ENCODE data around the gene FUZ.
A peak's percentile ranks its signal among the peaks of the same experiment; 100 is the strongest.

The FUZ gene

GRCh38 chr19:49817964-49818648 is 5.0 kb upstream of the FUZ start, which contains the start of gene MED25 (continued):
- TF ChIP-seq ZNF133 (tag by site-specific recombination; IDR thresholded peaks at IDR 0.05) (no peak), ZSCAN30 (tag by site-specific recombination; IDR thresholded peaks at IDR 0.05) (peak; percentile 69; the same call in 1 of the 2 replicates), ZNF600 (tag by site-specific recombination; IDR thresholded peaks at IDR 0.05) (no peak), KLF9 (tag by site-specific recombination; IDR thresholded peaks at IDR 0.05; ENCODE audit: low read depth) (peak; percentile 64), RBAK (tag by site-specific recombination; IDR thresholded peaks at IDR 0.05) (no peak), KLF1 (tag by site-specific recombination; IDR thresholded peaks at IDR 0.05) (no peak), EGR2 (tag by site-specific recombination; IDR thresholded peaks at IDR 0.05; ENCODE audit: low read depth) (no peak), ZNF394 (tag by site-specific recombination; IDR thresholded peaks at IDR 0.05; ENCODE audit: borderline replicate concordance) (no peak), KLF8 (tag by site-specific recombination; IDR thresholded peaks at IDR 0.05) (0 out of 2 replicates have a peak, but pooled peaks have one; percentile 14), PRDM6 (tag by site-specific recombination; IDR thresholded peaks at IDR 0.05) (no peak)

- POLR2A ChIA-PET, result no interaction called here
- Histone ChIP-seq H3K9me3 (ENCODE audit: control insufficient read depth, insufficient read depth, low read depth, low read length) (no peaks in the 10 kb centered on the region), H3K36me3 (ENCODE audit: control insufficient read depth in 2 of 2, insufficient read depth in 1 of 2, low read length in 2 of 2) (peaks cover 8 to 11% of the 10 kb centered on the region in 2 experiments), H3K27ac (ENCODE audit: extremely low read depth, low read depth, low read length) (no peak overlapping the region), H3K4me3 (ENCODE audit: low read depth, low read length) (no peak overlapping the region), H3K4me1 (ENCODE audit: control insufficient read depth, insufficient read depth, low read length) (peaks cover 17% of the 10 kb centered on the region; the same call in 1 of the 2 replicates)
- TF ChIP-seq PRDM10 (tag by site-specific recombination; IDR thresholded peaks at IDR 0.05) (no peak), ZNF558 (tag by site-specific recombination; IDR thresholded peaks at IDR 0.05) (no peak), ZNF394 (tag by site-specific recombination; IDR thresholded peaks at IDR 0.05; ENCODE audit: borderline replicate concordance) (peak; percentile 13; the same call in 1 of the 2 replicates), ZNF777 (tag by site-specific recombination; IDR thresholded peaks at IDR 0.05; ENCODE audit: borderline replicate concordance) (no peak), ZNF121 (tag by site-specific recombination; IDR thresholded peaks at IDR 0.05) (0 out of 2 replicates have a peak, but pooled peaks have one; percentile 49), ZNF600 (tag by site-specific recombination; IDR thresholded peaks at IDR 0.05) (no peak), ZNF398 (tag by site-specific recombination; IDR thresholded peaks at IDR 0.05) (no peak), SCRT2 (tag by site-specific recombination; IDR thresholded peaks at IDR 0.05) (no peak), ZNF629 (tag by site-specific recombination; IDR thresholded peaks at IDR 0.05) (no peak)
- CTCF ChIA-PET, result no interaction called here
These were observed 3.5 kb upstream of the FUZ start for GRCh38 chr19:49816590-49816989.

Data from HEK293 (cell line).